ENCODE results near the gene ZNF84. TPM values are rescaled to one million over a fixed set of nuclear protein-coding genes. Genes with fewer than 3 reads are reported as not detected.

Gene ZNF84
- total RNA-seq, 4 donors from 2014 or later, result 16.2 to 144 (median 44.5) TPM

- H3K4me1 ChIP-seq, result peaks cover 0 to 12% (median 2%) of the 10 kb centered on the region in 4 donors
- DNase-seq, result peak; percentile 98
- in situ Hi-C loops (cut with MboI; ENCODE audit: low pct_ligation_motif_present in 1 of 4, low pct_unique_long_range_greater_than_20kb in 1 of 4, low sequenced_read_pairs in 3 of 4), result no loop called here
- 1% methylated on average over 22 of the region's 22 CpGs; no CpG with 5 or more reads in 1 of the 2 donors for WGBS, 2 donors (ENCODE audit: low coverage in 1 of 2)
- H3K27me3 ChIP-seq, result no peaks in the 10 kb centered on the region
- H3K27ac ChIP-seq, result peak overlapping the region; percentile 96 to 99 (median 97)
- H3K4me3 ChIP-seq, result peak overlapping the region; percentile 63 to 96 (median 78)
- H3K36me3 ChIP-seq, result peaks cover 3 to 31% (median 16%) of the 10 kb centered on the region in 4 donors
- H3K9me3 ChIP-seq, result peaks cover 66 to 78% of the 10 kb centered on the region in 2 donors
- TF ChIP-seq POLR2A (IDR thresholded peaks at IDR 0.05) (no peak), POLR2AphosphoS5 (IDR thresholded peaks at IDR 0.05) (peak; percentile 38 to 66 (median 56)), CTCF (IDR thresholded peaks at IDR 0.05) (no peak), EP300 (IDR thresholded peaks at IDR 0.05; ENCODE audit: low read depth) (no peak)
- intact Hi-C loops (cut with DNase I; ENCODE audit: low total_unique reads), result loop anchor here (5.0 kb wide), 1 partner anchor 52 kb away; the partner anchor contains the start of genes ZNF10 and ZNF891
These were observed 42.7 kb downstream of the ZNF84 start for GRCh38 chr12:133080026-133080367.

GRCh38 chr12:133080368-133081158 lies 43.3 kb downstream of the ZNF84 start, which contains the start of gene ZNF140:
ZNF140 (plus strand) TSS chr12:133080923; CDS start chr12:133081321, 398 bp downstream.
- Histone ChIP-seq H3K4me3 (peak within 1 kb of the TSS; percentile 63 to 96 (median 78)), H3K9me3 (peaks cover 67 to 78% of the 10 kb centered on the region in 2 donors), H3K27me3 (no peaks in the 10 kb centered on the region), H3K4me1 (peaks cover 0 to 12% (median 2%) of the 10 kb centered on the region in 4 donors), H3K36me3 (peaks cover 3 to 36% (median 19%) of the 10 kb centered on the region in 4 donors), H3K27ac (peak within 1 kb of the TSS; percentile 96 to 99 (median 97))
- intact Hi-C loops (cut with DNase I; ENCODE audit: low total_unique reads) (loop anchor here (5.0 kb wide), 1 partner anchor 52 kb away; the partner anchor contains the start of genes ZNF10 and ZNF891), in situ Hi-C loops (cut with MboI; ENCODE audit: low pct_ligation_motif_present in 1 of 4, low pct_unique_long_range_greater_than_20kb in 1 of 4, low sequenced_read_pairs in 3 of 4) (no loop called here)
- TF ChIP-seq CTCF (IDR thresholded peaks at IDR 0.05) (peak; percentile 31 to 64 (median 34)), POLR2AphosphoS5 (IDR thresholded peaks at IDR 0.05) (peak; percentile 46 to 70 (median 56)), POLR2A (IDR thresholded peaks at IDR 0.05) (peak; percentile 69), EP300 (IDR thresholded peaks at IDR 0.05; ENCODE audit: low read depth) (peak; percentile 4)
- whole genome bisulfite sequencing, 2 donors (ENCODE audit: low coverage in 1 of 2), result 0% methylated on average over 25 of the region's 69 CpGs; no CpG with 5 or more reads in 1 of the 2 donors
- peak; percentile 96 for DNase-seq

GRCh38 chr12:133081159-133081780 lies 44.0 kb downstream of the ZNF84 start:
- Histone ChIP-seq H3K27ac (peak overlapping the region; percentile 96 to 99 (median 97)), H3K36me3 (peaks cover 3 to 43% (median 23%) of the 10 kb centered on the region in 4 donors), H3K27me3 (no peaks in the 10 kb centered on the region), H3K4me3 (peak overlapping the region; percentile 63 to 96 (median 78)), H3K4me1 (peaks cover 0 to 12% (median 2%) of the 10 kb centered on the region in 4 donors), H3K9me3 (peaks cover 70 to 78% of the 10 kb centered on the region in 2 donors)
- in situ Hi-C loops (cut with MboI; ENCODE audit: low pct_ligation_motif_present in 1 of 4, low pct_unique_long_range_greater_than_20kb in 1 of 4, low sequenced_read_pairs in 3 of 4) (no loop called here), intact Hi-C loops (cut with DNase I; ENCODE audit: low total_unique reads) (loop anchor here (5.0 kb wide), 1 partner anchor 51 kb away; the partner anchor contains the start of genes ZNF10 and ZNF891)
- DNase-seq, result peak; percentile 9
- WGBS, 2 donors (ENCODE audit: low coverage in 1 of 2), result 24 to 33% methylated on average over 13 to 17 of the region's 17 CpGs
- TF ChIP-seq EP300 (IDR thresholded peaks at IDR 0.05; ENCODE audit: low read depth), result no peak
- TF ChIP-seq CTCF (IDR thresholded peaks at IDR 0.05), result no peak
- no peak for TF ChIP-seq POLR2A (IDR thresholded peaks at IDR 0.05)
- TF ChIP-seq POLR2AphosphoS5 (IDR thresholded peaks at IDR 0.05), result no peak

GRCh38 chr12:133083345-133083744 lies 46.0 kb downstream of the ZNF84 start:
- peaks cover 0 to 12% (median 2%) of the 10 kb centered on the region in 4 donors for H3K4me1 ChIP-seq
- H3K36me3 ChIP-seq, result peaks cover 3 to 64% (median 35%) of the 10 kb centered on the region in 4 donors
- 96 to 98% methylated on average over 6 of the region's 6 CpGs for WGBS, 2 donors (ENCODE audit: low coverage in 1 of 2)
- no peak for DNase-seq
- TF ChIP-seq EP300 (IDR thresholded peaks at IDR 0.05; ENCODE audit: low read depth) (no peak), CTCF (IDR thresholded peaks at IDR 0.05) (no peak), POLR2A (IDR thresholded peaks at IDR 0.05) (no peak), POLR2AphosphoS5 (IDR thresholded peaks at IDR 0.05) (no peak)
- peaks cover 73 to 78% of the 10 kb centered on the region in 2 donors for H3K9me3 ChIP-seq
- intact Hi-C loops (cut with DNase I; ENCODE audit: low total_unique reads) (loop anchor here (5.0 kb wide), 1 partner anchor 49 kb away; the partner anchor contains the start of genes ZNF10 and ZNF891), in situ Hi-C loops (cut with MboI; ENCODE audit: low pct_ligation_motif_present in 1 of 4, low pct_unique_long_range_greater_than_20kb in 1 of 4, low sequenced_read_pairs in 3 of 4) (no loop called here)
- H3K27ac ChIP-seq, result no peak overlapping the region
- no peaks in the 10 kb centered on the region for H3K27me3 ChIP-seq
- no peak overlapping the region for H3K4me3 ChIP-seq
